GM10266 (cell line): ENCODE measurements around the gene PLXNA2.

Experiments
- DNase-seq: peaks from one replicate; pipeline ENCODE4 v3.0.0; 2012; ENCODE audit errors: extremely low spot score
- TF ChIP-seq, protein P1 (sequence below): IDR thresholded peaks from 2 replicates; pipeline ENCODE4 v1.5.1; 2012; ENCODE audit warnings: mild to moderate bottlenecking, low read depth; ENCODE audit not compliant: control insufficient read depth, insufficient read depth; ENCODE audit errors: missing control alignments

PLXNA2 gene

DNA sequence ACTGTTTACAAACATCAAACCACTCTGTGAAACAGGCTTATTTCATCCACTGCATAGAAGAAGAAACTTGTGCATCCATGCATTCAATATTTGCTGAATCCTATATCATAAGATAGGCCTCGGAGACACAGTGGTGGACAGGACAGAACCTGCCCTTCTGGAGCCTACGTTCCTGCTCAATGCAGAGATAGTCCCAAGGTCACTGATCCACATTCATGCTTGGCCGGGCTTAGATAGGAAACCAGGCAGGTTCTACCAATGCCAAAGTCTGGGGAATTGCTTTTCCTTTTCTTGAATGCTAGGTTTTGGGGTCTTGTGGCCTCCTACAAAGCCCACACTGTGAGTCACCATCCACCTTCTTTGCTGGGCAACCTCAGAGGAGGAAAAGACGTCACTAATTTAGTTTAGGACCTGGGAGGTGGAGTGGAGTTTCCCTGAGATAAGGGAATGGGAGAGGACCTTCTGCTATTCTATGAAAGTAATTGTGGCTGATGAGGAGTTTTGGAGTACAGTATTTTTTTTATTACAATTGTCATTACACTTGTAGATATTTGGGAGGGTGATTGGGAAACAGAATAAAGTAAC, 233.6 kb downstream of the PLXNA2 start:
- TF ChIP-seq, protein P1, sequence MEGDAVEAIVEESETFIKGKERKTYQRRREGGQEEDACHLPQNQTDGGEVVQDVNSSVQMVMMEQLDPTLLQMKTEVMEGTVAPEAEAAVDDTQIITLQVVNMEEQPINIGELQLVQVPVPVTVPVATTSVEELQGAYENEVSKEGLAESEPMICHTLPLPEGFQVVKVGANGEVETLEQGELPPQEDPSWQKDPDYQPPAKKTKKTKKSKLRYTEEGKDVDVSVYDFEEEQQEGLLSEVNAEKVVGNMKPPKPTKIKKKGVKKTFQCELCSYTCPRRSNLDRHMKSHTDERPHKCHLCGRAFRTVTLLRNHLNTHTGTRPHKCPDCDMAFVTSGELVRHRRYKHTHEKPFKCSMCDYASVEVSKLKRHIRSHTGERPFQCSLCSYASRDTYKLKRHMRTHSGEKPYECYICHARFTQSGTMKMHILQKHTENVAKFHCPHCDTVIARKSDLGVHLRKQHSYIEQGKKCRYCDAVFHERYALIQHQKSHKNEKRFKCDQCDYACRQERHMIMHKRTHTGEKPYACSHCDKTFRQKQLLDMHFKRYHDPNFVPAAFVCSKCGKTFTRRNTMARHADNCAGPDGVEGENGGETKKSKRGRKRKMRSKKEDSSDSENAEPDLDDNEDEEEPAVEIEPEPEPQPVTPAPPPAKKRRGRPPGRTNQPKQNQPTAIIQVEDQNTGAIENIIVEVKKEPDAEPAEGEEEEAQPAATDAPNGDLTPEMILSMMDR = no peak
- no peak for DNase-seq

DNA sequence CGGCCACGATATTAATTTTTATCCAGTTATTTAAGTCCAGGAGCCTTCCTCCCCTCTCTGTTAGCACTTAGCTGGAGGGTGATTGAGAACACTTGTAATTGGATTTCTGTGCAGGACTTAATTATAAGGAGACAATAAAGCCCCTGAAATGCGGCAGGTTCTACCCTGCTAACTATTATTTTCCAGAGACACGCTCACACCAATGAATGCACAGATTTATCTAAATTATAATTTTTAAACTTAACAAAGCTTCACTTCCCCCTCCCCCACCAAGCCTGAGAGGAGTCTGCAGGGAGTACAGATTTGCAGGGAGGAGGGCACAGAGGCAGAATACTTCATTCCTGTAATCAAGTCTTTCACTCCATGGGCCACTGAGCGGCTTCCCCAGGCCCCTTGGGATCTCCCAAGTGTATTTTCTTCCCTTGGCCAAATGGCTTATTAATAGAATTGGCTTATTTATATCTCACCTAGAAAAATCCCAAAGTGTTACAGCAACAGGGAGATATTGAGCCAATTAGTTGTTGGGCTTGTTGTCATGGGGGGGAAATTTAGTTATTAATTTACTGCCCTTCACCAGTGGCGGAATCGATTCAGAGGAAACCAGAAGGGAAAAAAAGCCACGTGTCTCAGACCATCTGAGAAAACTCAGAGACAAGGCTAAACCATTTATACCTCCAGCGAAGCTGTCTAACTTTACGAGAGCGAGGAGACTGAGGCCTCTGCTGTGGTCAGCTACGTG, 234.3 kb downstream of the PLXNA2 start:
- DNase-seq = no peak
- TF ChIP-seq, protein P1 = no peak

DNA sequence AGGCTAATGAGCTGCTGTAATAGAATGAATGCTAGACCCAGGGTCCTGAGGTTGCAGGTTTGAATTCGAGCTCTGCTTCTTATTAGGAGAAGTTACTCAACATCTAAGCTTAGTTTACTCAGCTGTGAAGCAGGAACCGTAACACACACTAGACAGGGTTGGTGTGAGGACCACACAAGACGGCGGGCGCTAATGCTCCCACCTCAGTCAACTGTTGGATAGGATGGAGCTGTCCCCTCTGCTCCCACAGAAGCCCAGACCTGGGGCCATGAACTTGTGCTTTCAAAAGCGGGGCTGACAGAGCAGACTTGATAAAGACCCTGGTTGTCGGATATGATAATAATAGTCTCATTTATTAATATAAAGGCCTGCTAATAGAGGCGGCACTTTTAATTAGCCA, 234.9 kb downstream of the PLXNA2 start:
- DNase-seq = no peak
- TF ChIP-seq, protein P1 = no peak

DNA sequence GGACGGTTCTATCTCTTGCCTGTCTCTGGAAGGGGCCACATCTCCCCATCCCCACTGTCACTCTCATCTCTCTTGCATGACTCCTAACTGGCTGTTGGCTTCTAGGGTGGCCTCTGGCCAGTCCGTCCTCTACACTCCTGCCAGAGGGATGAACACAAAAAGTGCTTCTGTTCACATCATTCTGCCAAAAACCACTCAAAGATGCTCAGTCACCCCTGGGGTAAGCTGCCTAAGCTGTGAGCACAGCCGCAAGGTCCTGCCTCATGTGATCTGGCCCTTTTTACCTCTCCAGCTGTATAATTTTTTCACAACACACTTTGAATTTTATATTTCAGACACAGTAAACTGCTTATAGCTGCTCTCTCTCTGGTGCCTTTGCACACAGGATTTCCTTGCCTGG, 235.7 kb downstream of the PLXNA2 start:
- no peak for DNase-seq
- TF ChIP-seq, protein P1 = no peak

DNA sequence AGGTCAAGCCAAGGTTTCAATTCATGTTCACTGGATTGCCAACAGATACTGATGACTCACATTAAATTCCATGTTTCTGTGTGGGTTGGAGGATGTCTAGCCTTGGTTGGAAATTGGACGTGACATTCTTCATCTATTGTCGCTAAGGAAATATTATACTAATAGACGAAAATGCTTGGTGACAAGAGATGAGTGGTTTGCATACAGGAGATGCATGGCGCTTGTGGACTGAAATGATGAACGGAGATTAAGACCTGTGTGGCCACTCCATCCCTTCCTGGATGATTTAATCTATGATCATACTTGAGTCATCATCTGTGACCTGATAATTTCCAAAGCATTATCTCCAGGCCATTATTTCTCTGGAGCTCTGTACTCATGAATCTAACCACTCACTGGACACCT, 236.2 kb downstream of the PLXNA2 start:
- no peak for DNase-seq
- TF ChIP-seq, protein P1 = no peak

DNA sequence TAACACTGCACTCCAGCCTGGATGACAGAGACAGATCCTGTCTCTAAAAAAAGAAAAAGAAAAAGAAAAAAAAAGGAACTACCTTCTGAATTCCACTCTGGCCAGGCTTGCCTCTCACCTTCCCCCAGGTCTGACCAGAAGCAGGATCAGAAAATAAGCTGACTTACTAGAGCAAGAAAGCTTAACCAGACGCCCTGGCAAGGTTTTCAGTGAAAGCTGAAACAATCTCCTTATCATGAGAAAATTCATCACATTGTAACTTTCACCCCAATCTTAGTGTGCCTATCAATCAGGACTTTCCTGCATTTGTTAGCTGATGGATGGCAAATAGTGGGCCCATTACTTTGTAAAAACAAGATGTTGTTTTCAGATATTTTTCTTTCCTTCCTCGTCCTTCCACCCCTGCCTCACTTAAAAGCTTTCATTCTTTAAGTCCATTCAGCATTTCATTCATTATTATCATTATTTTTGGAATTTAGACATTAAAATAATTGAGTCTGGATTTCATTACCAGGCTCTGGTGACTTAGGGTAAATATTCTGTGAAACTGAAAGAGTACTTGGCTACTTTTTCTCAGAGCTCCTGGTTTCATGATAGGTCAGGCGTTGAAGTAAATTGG, 236.8 kb downstream of the PLXNA2 start:
- TF ChIP-seq, protein P1 = no peak
- no peak for DNase-seq
